ENCODE data around the gene DOC2A. TPM values are rescaled to one million over a fixed set of nuclear protein-coding genes. Genes with fewer than 3 reads are reported as not detected.

DOC2A gene
- total RNA-seq, 1 donor from 2014 or later: not detected

- TF ChIP-seq CTCF (IDR thresholded peaks at IDR 0.05; ENCODE audit: insufficient read depth, low read length, severe bottlenecking): no peak
- Histone ChIP-seq H3K4me3 (ENCODE audit: low read depth, low read length) (peak overlapping the region; percentile 91), H3K27me3 (ENCODE audit: control insufficient read depth, insufficient read depth, low read length) (no peaks in the 10 kb centered on the region), H3K36me3 (ENCODE audit: control insufficient read depth, insufficient read depth, low read length) (peaks cover 10% of the 10 kb centered on the region)
- DNase-seq (ENCODE audit: low read depth) (peak; percentile 83), FAIRE-seq (no peak)
Measured at GRCh38 chr16:29994600-29995323, 16.1 kb downstream of the DOC2A start.

GRCh38 chr16:29993903-29994599, 16.8 kb downstream of the DOC2A start:
- TF ChIP-seq CTCF (IDR thresholded peaks at IDR 0.05; ENCODE audit: insufficient read depth, low read length, severe bottlenecking): no peak
- no peak overlapping the region for H3K4me3 ChIP-seq (ENCODE audit: low read depth, low read length)
- FAIRE-seq (no peak), DNase-seq (ENCODE audit: low read depth) (no peak)
- H3K36me3 ChIP-seq (ENCODE audit: control insufficient read depth, insufficient read depth, low read length): peaks cover 13% of the 10 kb centered on the region
- H3K27me3 ChIP-seq (ENCODE audit: control insufficient read depth, insufficient read depth, low read length): no peaks in the 10 kb centered on the region

GRCh38 chr16:29993191-29993902, 17.5 kb downstream of the DOC2A start:
- DNase-seq (ENCODE audit: low read depth) (no peak), FAIRE-seq (no peak)
- Histone ChIP-seq H3K4me3 (ENCODE audit: low read depth, low read length) (no peak overlapping the region), H3K36me3 (ENCODE audit: control insufficient read depth, insufficient read depth, low read length) (peaks cover 13% of the 10 kb centered on the region), H3K27me3 (ENCODE audit: control insufficient read depth, insufficient read depth, low read length) (no peaks in the 10 kb centered on the region)
- TF ChIP-seq CTCF (IDR thresholded peaks at IDR 0.05; ENCODE audit: insufficient read depth, low read length, severe bottlenecking): no peak

- DNase-seq (ENCODE audit: low read depth): no peak
- no peaks in the 10 kb centered on the region for H3K27me3 ChIP-seq (ENCODE audit: control insufficient read depth, insufficient read depth, low read length)
- H3K36me3 ChIP-seq (ENCODE audit: control insufficient read depth, insufficient read depth, low read length): peaks cover 17% of the 10 kb centered on the region
- no peak for TF ChIP-seq CTCF (IDR thresholded peaks at IDR 0.05; ENCODE audit: insufficient read depth, low read length, severe bottlenecking)
- FAIRE-seq: no peak
- no peak overlapping the region for H3K4me3 ChIP-seq (ENCODE audit: low read depth, low read length)
Measured at GRCh38 chr16:29992344-29992967, 18.4 kb downstream of the DOC2A start.

- DNase-seq (ENCODE audit: low read depth) (no peak), FAIRE-seq (no peak)
- Histone ChIP-seq H3K36me3 (ENCODE audit: control insufficient read depth, insufficient read depth, low read length) (peaks cover 21% of the 10 kb centered on the region), H3K4me3 (ENCODE audit: low read depth, low read length) (no peak overlapping the region), H3K27me3 (ENCODE audit: control insufficient read depth, insufficient read depth, low read length) (no peaks in the 10 kb centered on the region)
- TF ChIP-seq CTCF (IDR thresholded peaks at IDR 0.05; ENCODE audit: insufficient read depth, low read length, severe bottlenecking): no peak
Measured at GRCh38 chr16:29991571-29991904, 19.3 kb downstream of the DOC2A start.
